ENCODE measurements around the gene ERF.

Gene ERF

GRCh38 chr19:42246143-42246921 lies 8.6 kb downstream of the ERF start:
- H3K4me3 ChIP-seq (ENCODE audit: low read depth, low read length) = no peak overlapping the region
- no peak for DNase-seq (ENCODE audit: low read depth)

- H3K4me3 ChIP-seq (ENCODE audit: low read depth, low read length) = no peak overlapping the region
- no peak for DNase-seq (ENCODE audit: low read depth)
Observed at GRCh38 chr19:42245231-42245630, 9.7 kb downstream of the ERF start.

- DNase-seq (ENCODE audit: low read depth) = peak; percentile 79
- H3K4me3 ChIP-seq (ENCODE audit: low read depth, low read length) = peak overlapping the region; percentile 68
Observed at GRCh38 chr19:42244347-42245220, 10.3 kb downstream of the ERF start.

- peak within 1 kb of the TSS; percentile 69 for H3K4me3 ChIP-seq (ENCODE audit: low read depth, low read length)
- peak; percentile 97 for DNase-seq (ENCODE audit: low read depth)
Observed at GRCh38 chr19:42242512-42243409, 12.2 kb downstream of the ERF start, which contains the start of gene GSK3A. Gene GSK3A (minus strand): TSS chr19:42242602. CDS start chr19:42242465, 137 bp downstream.

- no peak for DNase-seq (ENCODE audit: low read depth)
- peak overlapping the region; percentile 69 for H3K4me3 ChIP-seq (ENCODE audit: low read depth, low read length)
Observed at GRCh38 chr19:42242069-42242511, 12.8 kb downstream of the ERF start.

GRCh38 chr19:42241279-42241678 lies 13.6 kb downstream of the ERF start:
- DNase-seq (ENCODE audit: low read depth) = no peak
- peak overlapping the region; percentile 69 for H3K4me3 ChIP-seq (ENCODE audit: low read depth, low read length)

GRCh38 chr19:42239544-42240220 lies 15.2 kb downstream of the ERF start:
- no peak overlapping the region for H3K4me3 ChIP-seq (ENCODE audit: low read depth, low read length)
- DNase-seq (ENCODE audit: low read depth) = no peak

GRCh38 chr19:42235181-42235580 lies 19.7 kb downstream of the ERF start:
- no peak for DNase-seq (ENCODE audit: low read depth)
- H3K4me3 ChIP-seq (ENCODE audit: low read depth, low read length) = no peak overlapping the region

GRCh38 chr19:42234364-42234763 lies 20.6 kb downstream of the ERF start:
- DNase-seq (ENCODE audit: low read depth) = no peak
- H3K4me3 ChIP-seq (ENCODE audit: low read depth, low read length) = no peak overlapping the region

- no peak overlapping the region for H3K4me3 ChIP-seq (ENCODE audit: low read depth, low read length)
- no peak for DNase-seq (ENCODE audit: low read depth)
Observed at GRCh38 chr19:42233678-42234292, 21.1 kb downstream of the ERF start.

GRCh38 chr19:42233106-42233505 lies 21.8 kb downstream of the ERF start:
- DNase-seq (ENCODE audit: low read depth) = no peak
- no peak overlapping the region for H3K4me3 ChIP-seq (ENCODE audit: low read depth, low read length)

GRCh38 chr19:42232435-42232834 lies 22.5 kb downstream of the ERF start:
- DNase-seq (ENCODE audit: low read depth) = no peak
- no peak overlapping the region for H3K4me3 ChIP-seq (ENCODE audit: low read depth, low read length)

- DNase-seq (ENCODE audit: low read depth) = no peak
- H3K4me3 ChIP-seq (ENCODE audit: low read depth, low read length) = no peak overlapping the region
Observed at GRCh38 chr19:42230571-42230970, 24.4 kb downstream of the ERF start.

- H3K4me3 ChIP-seq (ENCODE audit: low read depth, low read length) = no peak overlapping the region
- DNase-seq (ENCODE audit: low read depth) = no peak
Observed at GRCh38 chr19:42229855-42230351, 25.0 kb downstream of the ERF start.

- H3K4me3 ChIP-seq (ENCODE audit: low read depth, low read length) = no peak overlapping the region
- DNase-seq (ENCODE audit: low read depth) = no peak
Observed at GRCh38 chr19:42229301-42229854, 25.6 kb downstream of the ERF start.

- no peak overlapping the region for H3K4me3 ChIP-seq (ENCODE audit: low read depth, low read length)
- DNase-seq (ENCODE audit: low read depth) = no peak
Observed at GRCh38 chr19:42228641-42229040, 26.3 kb downstream of the ERF start.

- DNase-seq (ENCODE audit: low read depth) = no peak
- no peak overlapping the region for H3K4me3 ChIP-seq (ENCODE audit: low read depth, low read length)
Observed at GRCh38 chr19:42226886-42227285, 28.0 kb downstream of the ERF start.

GRCh38 chr19:42225718-42226292 lies 29.1 kb downstream of the ERF start:
- H3K4me3 ChIP-seq (ENCODE audit: low read depth, low read length) = no peak overlapping the region
- no peak for DNase-seq (ENCODE audit: low read depth)

Data from skeletal muscle cell (primary cell).